Epithelial cell of proximal tubule (primary cell): ENCODE data around the gene ASB13. TPM values are rescaled to one million over a fixed set of nuclear protein-coding genes. Genes with fewer than 3 reads are reported as not detected.

ENCODE experiments used
- DNase-seq: peaks from one replicate; pipeline ENCODE4 v3.0.0-alpha.2; 2011; ENCODE audit warnings: low read depth
- H3K4me3 ChIP-seq: 2 replicates; pipeline ENCODE4 v1.5.1; 2011; ENCODE audit warnings: low read depth, mild to moderate bottlenecking, low read length
- CTCF ChIP-seq: conservative IDR thresholded peaks from 2 replicates; pipeline ENCODE4 v1.5.1; 2012; ENCODE audit warnings: low read depth, mild to moderate bottlenecking, low read length
- total RNA-seq: library from RNA; depleted of rRNA; stranded (reverse); fragments of >200 nt; gene quantifications from 2 replicates; pipeline ENCODE4 v1.2.3, GENCODE V29; 2015

Gene ASB13
- total RNA-seq, 1 donor from 2014 or later, result 12.8 TPM

GRCh38 chr10:5614155-5614721 is 52.2 kb downstream of the ASB13 start:
- TF ChIP-seq CTCF, result no peak
- DNase-seq, result no peak
- H3K4me3 ChIP-seq, result no peak overlapping the region

- DNase-seq, result no peak
- H3K4me3 ChIP-seq, result no peak overlapping the region
- no peak for TF ChIP-seq CTCF
Measured at GRCh38 chr10:5613481-5614154, 52.8 kb downstream of the ASB13 start.

- no peak for TF ChIP-seq CTCF
- DNase-seq, result no peak
- no peak overlapping the region for H3K4me3 ChIP-seq
Measured at GRCh38 chr10:5611899-5612680, 54.3 kb downstream of the ASB13 start.

- DNase-seq, result no peak
- no peak for TF ChIP-seq CTCF
- peak overlapping the region; percentile 41 for H3K4me3 ChIP-seq
Measured at GRCh38 chr10:5609952-5610616, 56.3 kb downstream of the ASB13 start.

- TF ChIP-seq CTCF, result no peak
- no peak for DNase-seq
- H3K4me3 ChIP-seq, result no peak overlapping the region
Measured at GRCh38 chr10:5608608-5609220, 57.7 kb downstream of the ASB13 start.

- TF ChIP-seq CTCF, result no peak
- H3K4me3 ChIP-seq, result no peak overlapping the region
- DNase-seq, result no peak
Measured at GRCh38 chr10:5607594-5607993, 58.8 kb downstream of the ASB13 start.
